Measurements from ENCODE around the gene RBM12. TPM values are rescaled to one million over a fixed set of nuclear protein-coding genes. Genes with fewer than 3 reads are reported as not detected.
A peak's percentile ranks its signal among the peaks of the same experiment; 100 is the strongest.

The RBM12 gene
- total and polyA plus RNA-seq, 2 of the 8 experiments (the other 6 are each of a cell fraction or from before 2014, with no cell fraction given), result 187 to 214 TPM

- no peak for TF ChIP-seq EZH2 (IDR thresholded peaks at IDR 0.05; ENCODE audit: low read depth, low read length, severe bottlenecking)
- no peak for TF ChIP-seq BACH1 (IDR thresholded peaks at IDR 0.05; ENCODE audit: low read length)
- TF ChIP-seq CHD2 (IDR thresholded peaks at IDR 0.05; ENCODE audit: low read length), result no peak
- TF ChIP-seq, protein P1, sequence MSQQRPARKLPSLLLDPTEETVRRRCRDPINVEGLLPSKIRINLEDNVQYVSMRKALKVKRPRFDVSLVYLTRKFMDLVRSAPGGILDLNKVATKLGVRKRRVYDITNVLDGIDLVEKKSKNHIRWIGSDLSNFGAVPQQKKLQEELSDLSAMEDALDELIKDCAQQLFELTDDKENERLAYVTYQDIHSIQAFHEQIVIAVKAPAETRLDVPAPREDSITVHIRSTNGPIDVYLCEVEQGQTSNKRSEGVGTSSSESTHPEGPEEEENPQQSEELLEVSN (IDR thresholded peaks at IDR 0.05), result peak; percentile 77
- TF ChIP-seq BCL11A (IDR thresholded peaks at IDR 0.05; ENCODE audit: low read depth in 2 of 2, low read length in 2 of 2), result no peak
- TF ChIP-seq ASH2L (IDR thresholded peaks at IDR 0.05; ENCODE audit: low read length), result no peak
- peak; percentile 99 for TF ChIP-seq TAF1 (IDR thresholded peaks at IDR 0.05; ENCODE audit: low read depth, low read length)
- no peak for TF ChIP-seq CTBP2 (IDR thresholded peaks at IDR 0.05; ENCODE audit: borderline replicate concordance, insufficient read depth, insufficient read length, low read length)
- TF ChIP-seq KDM5A (IDR thresholded peaks at IDR 0.05; ENCODE audit: low read length), result no peak
- no peak for TF ChIP-seq KDM1A (IDR thresholded peaks at IDR 0.05; ENCODE audit: borderline replicate concordance, low read length)
- no peak for TF ChIP-seq FOSL1 (IDR thresholded peaks at IDR 0.05; ENCODE audit: insufficient read depth, low read depth, low read length)
- no peak for TF ChIP-seq RXRA (IDR thresholded peaks at IDR 0.05; ENCODE audit: insufficient read depth, low read depth, low read length)
- no peak for TF ChIP-seq CTCF (IDR thresholded peaks at IDR 0.05; ENCODE audit: control extremely low read depth in 1 of 3, insufficient read depth in 1 of 3, low read depth in 1 of 3, low read length in 3 of 3)
- no peak for TF ChIP-seq SRF (IDR thresholded peaks at IDR 0.05; ENCODE audit: low read depth, low read length)
- TF ChIP-seq RAD21 (IDR thresholded peaks at IDR 0.05 in 1 of 2, conservative IDR thresholded peaks at IDR 0.05 in 1 of 2; ENCODE audit: low read depth in 2 of 2, low read length in 2 of 2), result no peak
- no peak for TF ChIP-seq HDAC6 (IDR thresholded peaks at IDR 0.05; ENCODE audit: low read depth, low read length)
- TF ChIP-seq POLR2A (IDR thresholded peaks at IDR 0.05; ENCODE audit: control extremely low read depth in 1 of 2, low read depth in 2 of 2, low read length in 2 of 2), result peak; percentile 95 to 96
- no peak for TF ChIP-seq RNF2 (IDR thresholded peaks at IDR 0.05; ENCODE audit: borderline replicate concordance, low read depth, low read length, missing control alignments, poor library complexity, severe bottlenecking)
- no peak for TF ChIP-seq JUND (IDR thresholded peaks at IDR 0.05; ENCODE audit: low read length)
- TF ChIP-seq SUZ12 (IDR thresholded peaks at IDR 0.05; ENCODE audit: low read length), result no peak
- TF ChIP-seq RFX5 (IDR thresholded peaks at IDR 0.05; ENCODE audit: borderline replicate concordance, low read depth, low read length), result no peak
These were observed at the start of gene RBM12, which contains the start of gene CPNE1 (continued) for GRCh38 chr20:35664466-35665206.
